Stimulated activated CD8-positive, alpha-beta memory T cell treated with anti-CD3 and anti-CD28 coated beads, Interleukin-15, amount 100 ng/mL, for 4 hours (primary cell): ENCODE measurements around the gene LBH.
"Not testable (repeated sequence)": the region's sequence is repeated elsewhere in the genome, so short reads cannot be mapped to it uniquely, and the experiment has no call there.

Experiments used
- DNase-seq, 2 donors: peaks; one replicate each; pipeline ENCODE4 v3.0.0-alpha.2; 2020; ENCODE audit warnings: low read depth in 2 of 2

LBH gene

DNA sequence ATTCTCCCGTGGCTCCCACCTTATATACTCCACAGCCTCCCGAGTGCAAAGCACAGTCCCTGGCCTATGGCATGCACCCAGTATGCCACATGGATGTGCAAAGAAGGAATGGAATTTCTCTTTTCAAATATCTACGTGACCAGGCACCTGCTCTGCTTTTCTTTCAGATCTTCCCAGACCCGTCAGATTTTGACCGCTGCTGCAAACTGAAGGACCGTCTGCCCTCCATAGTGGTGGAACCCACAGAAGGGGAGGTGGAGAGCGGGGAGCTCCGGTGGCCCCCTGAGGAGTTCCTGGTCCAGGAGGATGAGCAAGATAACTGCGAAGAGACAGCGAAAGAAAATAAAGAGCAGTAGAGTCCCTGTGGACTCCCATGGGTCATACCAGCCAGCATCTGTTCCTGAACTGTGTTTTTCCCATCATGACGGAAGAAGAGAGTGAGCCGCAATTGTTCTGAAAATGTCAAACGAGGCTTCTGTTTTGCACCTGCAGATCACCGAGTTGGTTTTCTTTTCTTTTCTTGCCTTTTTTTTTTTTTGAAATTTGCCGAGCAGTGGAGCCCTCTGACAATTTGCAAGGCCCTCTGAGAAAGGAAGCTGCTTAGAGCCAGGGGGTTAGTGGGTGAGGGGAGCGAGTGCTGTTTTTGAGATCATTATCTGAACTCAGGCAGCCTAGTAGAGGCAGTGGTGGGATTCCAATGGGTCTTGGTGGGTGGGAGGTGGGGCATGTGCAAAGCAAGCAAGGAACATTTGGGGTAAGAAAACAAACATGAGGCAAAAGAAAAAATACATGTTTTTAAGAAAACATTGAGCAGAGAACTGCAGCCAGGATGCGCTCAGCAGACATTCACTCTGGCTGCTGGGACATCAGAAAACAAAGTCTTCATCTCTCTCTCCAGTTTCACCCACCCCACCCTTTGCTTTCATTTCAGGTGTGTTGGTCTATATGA, 26.2 kb downstream of the LBH start:
- DNase-seq = no peak

DNA sequence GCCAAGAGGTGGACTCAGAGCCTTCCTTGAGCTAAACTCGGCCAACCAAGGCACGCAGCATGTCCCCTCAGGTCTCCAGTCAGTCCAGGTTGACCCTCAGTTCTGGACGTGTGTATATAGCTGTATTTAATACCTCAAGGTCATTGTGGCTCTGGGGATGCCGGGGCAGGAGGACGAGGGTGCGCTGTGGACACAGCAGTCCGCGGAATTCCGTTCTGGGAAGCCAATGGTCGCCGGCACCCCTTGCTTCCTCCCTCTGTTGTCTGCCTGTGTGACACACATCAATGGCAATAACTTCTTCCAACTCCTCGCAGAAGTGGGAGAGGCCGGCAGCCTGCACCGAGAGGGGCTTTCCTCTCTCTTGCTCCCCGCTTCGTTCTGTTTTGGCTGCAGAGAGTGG, 27.7 kb downstream of the LBH start:
- no peak for DNase-seq

DNA sequence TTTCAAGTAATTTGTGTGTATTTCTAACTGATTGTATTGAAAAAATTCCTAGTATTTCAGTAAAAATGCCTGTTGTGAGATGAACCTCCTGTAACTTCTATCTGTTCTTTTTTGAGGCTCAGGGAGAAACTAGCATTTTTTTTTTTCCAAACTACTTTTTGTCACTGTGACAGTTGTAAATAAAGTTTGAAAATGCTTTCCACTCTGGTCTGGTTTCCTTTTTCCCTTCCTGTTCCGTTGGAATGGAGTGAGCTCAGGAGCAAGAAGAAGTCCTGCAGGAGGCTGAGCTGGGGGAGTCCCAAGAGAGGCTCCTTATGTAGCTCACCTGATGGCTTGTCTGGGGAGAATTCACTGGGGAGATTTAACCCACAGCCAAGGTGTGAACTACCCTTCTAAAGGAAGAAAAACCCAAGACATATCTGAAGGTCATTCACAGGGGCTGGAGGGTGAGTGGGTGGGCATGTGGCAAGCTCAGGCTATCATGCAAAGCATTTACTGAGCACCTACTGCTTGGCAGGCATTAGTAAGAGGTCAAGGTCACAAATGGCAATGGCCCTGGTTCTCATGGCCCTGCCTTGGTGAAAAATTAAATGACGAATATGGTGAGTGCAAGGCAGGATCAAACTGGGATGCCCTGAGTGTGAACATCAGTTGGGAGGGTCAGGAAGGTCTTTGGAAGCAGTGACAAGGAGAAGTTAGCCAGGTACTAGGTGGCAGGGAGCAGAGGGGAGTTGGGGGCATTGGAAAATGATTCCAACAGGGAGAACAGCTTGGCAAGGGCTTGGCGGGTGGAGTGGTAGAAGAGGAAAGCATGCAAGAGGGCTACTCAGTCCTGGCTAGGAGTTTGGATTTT, 28.7 kb downstream of the LBH start:
- no peak for DNase-seq

DNA sequence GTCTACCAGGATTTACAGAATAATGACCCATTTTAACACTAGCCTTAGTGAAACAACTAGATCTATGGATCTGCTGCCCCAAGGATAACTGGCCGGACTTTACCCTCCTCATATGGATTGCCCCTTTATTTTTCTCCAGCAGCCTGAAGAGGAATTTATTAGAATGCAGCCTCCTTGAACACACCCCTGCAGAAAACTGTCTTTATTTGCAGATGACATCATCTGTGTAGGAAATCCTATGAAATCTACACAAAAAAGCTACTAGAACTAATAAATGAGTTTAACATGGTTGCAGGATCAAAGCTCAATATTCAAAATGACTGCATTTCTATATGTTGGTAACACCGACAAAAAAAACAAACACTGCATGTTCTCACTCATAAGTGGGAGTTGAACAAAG, 29.6 kb downstream of the LBH start:
- DNase-seq = no peak

DNA sequence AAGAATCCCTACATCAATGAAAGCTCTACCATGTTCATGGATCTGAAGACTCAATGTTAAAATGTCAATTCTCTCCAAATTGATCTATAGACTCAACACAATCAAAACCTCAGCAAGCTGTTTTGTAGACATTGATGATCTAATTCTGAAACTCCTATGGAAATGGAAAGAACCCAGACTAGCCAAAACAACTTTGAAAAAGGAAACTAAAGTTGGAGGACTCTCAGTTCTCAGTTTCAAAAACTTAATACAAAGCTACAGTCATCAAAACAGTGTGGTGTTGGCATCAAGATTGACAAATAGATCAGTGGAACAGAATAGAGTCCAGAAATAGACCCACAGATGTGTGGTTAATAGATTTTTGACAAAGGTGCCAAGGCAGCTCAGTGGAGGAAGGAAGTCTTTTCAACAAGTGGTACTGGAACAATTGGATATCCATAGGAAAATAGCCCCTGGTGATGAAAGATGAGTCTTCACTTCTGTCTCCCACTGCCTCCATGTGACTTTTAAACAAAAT, 30.4 kb downstream of the LBH start:
- DNase-seq = no peak

DNA sequence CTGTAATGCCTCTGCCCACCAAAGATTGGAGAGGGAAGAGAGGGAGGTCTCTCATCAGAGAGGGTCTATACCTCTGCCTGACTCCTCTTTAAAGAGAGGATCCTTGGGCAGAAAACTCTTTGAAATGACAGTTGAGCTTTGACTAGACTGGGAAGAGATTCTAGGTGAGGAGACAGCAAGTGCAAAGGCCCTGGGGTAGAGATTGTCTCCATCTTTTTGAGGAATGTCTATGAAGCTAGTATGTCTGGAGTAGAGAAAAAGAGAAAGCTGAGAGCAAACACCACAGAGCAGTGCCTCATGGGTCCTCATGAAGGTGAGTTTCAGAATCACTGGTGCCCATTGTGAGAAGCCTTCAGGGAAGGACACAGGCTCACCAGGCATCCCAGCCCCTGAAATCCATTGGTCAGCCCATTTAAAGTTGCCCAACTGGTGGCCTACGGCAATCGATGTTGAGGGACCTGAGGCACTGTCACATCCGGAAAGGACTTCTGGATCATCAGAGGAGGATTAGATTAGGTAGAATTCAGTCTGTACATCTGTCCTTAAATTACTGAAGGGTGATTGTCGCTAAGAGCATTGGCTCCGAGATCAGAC, 31.5 kb downstream of the LBH start:
- DNase-seq = no peak

DNA sequence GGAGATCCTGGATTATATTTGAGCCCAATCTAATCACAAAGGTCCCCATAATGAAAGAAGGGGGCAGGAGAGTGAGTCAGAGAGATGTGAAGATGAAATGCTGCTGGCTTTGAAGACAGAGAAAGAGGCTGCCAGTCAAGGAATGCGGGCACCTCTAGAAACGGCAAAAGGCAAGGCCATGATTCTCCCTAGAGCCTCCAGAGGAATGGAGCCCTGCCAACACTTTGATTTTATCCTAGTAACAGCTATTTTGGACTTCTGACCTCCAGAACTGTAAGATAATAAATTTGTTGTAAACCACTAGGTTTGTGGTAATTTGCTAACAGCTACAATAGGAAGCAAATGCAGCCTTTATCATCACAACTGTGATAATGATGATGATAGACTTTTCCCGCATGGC, 32.9 kb downstream of the LBH start:
- no peak for DNase-seq

DNA sequence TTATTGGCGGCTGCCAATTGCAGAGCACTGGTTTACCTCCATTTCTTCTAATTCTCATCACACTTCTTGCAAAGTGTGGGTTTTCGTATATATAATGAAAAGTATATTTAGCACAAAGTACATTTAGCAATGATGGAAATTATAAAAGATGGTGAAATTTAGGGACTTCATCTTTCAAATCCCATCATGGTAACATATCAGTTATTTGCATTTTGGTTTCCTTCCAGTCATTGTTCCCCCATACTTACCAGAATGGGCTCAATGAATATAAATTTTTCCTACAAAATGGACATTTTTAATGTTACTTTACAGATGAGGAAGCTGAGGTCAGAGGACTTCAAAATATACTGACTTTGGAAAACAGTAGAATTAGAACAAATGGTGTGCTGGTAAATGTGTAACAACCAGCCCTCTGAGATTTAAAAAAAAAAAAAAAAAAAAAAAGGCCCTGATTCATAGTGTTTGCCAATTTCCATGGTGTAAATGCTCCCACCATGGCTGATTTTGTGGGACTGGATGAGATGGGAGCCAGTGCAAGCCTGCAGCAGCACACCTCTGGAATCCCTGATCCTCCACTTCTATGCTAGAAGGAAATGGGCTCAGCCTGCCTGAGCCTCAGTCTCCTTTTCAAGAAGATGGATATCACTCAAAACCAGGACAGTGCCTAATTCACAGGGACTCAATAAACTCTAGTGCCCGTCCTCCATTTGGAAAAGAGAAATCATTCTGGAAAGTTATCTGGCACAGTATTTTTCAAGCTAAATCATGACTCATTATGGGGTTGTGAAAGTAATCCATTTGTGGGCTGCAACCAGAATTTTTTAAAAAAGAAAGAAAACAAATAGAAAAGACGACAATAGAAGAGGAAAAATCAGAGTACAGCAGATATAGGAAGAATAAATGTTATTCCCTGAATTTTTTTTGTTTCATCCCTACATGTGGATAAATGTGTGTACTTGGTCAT, 34.0 kb downstream of the LBH start:
- DNase-seq = no peak

DNA sequence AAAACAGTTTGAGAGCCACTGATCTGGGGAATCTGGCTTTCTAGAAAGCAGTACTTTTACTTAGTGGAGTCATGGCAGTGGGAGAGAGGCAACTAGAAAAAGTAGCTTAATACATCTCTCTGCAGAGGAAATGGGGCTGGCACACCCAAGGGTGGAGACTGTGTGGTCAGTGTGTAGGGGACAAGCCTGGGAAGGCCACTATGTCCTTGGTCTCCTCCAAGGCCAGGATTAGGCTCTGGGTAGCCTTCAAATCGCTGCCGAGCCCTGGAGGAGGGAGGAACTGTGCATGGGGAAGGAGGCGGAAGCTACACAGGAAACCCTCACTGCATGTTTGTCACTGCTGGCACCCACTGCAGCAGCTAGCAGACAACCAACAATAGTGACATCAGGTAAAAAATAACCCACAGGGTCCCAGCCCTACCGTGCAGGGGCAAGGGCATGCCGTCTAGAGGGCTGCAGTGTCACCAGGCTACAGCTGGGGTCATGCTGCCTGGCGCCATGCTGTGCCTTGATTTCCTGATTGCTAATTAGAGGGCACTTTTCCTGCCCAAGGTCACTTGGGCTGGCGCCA, 34.8 kb downstream of the LBH start:
- DNase-seq = no peak

DNA sequence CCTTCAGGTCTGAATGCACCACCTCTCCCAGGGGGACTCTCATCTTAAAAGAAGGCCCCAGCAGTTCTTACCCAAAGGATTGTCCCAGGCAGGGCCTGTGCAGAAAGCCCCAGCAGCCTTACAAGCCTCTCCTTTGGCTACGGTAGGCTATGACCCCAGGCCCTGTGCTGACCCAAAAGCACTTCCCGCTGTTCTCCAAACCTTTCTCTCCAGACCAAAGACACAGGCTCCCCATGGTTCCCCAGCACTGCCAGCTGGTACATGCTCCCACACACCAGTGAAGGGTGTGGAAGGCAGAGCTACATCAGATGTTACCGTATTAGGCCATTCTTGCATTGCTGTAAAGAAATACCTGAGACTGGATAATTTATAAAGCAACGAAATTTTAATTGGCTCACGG, 35.4 kb downstream of the LBH start:
- DNase-seq = no peak

DNA sequence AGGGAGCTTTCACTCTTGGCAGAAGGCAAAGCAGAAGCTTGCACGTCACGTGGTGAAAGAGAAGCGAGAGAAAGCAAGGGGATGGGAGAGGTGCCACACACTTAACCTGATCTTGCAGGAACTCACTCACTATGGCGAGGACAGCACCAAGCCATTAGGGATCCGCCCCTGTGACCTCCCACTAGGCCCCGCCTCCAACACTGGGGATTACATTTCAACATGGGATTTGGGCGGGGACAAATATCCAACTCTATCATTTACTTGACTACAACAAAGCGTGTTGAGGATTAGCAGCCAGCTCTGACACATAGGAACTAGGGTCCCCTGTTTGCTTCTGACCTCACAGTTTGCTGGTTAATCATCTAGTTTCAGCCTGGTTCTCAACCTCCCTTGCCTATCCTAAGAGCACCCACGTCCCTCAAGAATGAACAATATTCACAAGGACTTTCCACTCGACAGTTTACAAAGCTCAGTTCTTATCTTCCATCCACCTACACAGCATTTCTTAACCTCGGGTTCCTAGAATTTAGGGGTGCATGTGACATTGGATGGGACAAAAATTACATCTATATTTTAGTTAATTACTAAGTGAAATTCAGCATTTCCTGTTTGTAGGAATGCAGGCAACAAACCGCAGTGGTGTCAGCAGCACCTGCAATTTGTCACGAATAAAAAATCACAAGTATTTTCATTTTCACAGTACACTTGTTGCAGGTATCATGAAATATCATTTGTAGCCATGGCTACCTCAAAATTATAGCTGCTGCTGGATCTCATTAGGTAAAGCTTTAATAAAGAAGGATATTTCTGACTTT, 36.0 kb downstream of the LBH start:
- DNase-seq = no peak

DNA sequence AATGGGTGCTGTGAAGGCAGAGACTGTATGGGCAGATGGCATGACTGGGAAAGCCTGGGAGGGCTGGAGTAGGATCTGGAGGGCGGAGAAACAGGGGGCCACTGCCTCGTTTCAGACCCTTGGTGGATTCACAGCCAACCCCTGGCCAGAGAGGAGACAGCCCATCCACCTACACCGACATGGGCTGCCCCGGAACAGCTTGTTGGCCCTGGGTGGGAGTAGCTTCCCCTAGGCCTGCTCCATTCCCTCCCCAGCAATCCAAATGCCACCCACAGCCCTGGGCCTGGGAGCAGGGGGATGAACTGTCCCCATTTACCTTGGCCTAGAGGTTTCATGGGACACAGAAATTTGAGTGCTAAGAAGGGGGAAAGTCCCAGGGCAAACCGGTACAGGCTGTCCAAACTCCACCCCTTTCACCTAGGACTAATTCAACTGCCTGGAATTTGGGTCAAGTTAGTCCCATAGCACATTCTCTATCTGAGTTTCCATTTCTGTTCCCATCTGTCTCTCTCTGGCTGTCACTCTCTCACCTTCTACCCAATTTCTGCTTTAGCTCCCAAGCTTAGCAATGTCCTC, 37.0 kb downstream of the LBH start:
- no peak for DNase-seq

DNA sequence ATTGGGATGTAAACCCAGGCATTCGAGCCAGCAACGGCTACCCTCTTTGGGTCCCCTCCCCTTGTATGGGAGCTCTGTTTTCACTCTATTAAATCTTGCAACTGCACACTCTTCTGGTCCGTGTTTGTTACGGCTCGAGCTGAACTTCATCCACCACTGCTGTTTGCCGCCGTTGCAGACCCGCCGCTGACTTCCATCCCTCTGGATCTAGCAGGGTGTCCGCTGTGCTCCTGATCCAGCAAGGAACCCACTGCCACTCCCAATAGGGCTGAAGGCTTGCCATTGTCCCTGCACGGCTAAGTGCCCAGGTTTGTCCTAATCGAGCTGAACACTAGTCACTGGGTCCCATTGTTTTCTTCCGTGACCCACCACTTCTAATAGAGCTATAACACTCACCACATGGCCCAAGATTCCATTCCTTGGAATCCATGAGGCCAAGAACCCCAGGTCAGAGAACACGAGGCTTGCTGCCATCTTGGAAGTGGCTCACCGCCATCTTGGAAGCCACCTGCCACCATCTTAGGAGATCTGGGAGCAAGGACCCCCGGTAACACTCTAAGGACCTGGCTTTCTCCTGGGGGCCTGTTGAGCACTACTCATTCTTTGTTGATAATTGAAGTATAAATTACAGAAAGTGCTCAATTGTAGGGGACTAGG, 37.9 kb downstream of the LBH start:
- not testable (repeated sequence) for DNase-seq

DNA sequence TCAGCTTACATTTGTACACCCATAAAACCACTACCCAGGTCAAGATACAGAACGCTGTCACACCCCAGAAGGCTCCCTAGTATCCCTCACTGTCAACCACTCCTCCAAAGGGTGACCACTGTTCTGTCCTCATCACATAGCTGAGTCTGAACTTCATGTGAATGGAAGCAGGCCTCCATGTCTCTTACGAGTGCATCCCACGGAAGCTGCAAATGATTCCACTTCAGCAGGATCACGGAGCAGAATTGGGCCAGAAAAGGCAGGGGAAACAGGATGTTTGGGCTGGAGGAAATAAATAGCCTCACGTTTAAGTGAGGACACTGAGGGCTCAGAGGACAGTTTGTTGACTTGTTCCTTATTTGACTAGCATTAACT, 38.4 kb downstream of the LBH start:
- no peak for DNase-seq

DNA sequence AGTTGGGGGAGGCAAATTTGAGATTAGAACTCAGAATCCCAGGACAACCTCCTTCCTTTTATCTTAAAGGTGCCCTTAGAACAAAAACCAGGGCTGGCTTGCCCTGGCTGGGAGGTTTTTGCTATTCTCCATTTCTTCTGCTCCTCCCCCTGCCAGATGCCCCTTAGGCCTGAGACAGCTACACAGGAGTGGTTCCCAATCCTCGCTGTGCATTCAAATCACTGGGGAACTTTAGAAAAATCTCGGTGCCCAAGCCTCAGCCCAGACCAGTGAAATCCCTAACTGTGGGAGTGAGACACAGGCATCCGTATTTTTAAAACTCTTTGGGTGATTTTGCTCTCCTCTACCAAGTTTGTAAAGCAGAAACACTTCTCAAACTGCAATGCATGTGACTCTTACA, 38.8 kb downstream of the LBH start:
- DNase-seq = no peak

DNA sequence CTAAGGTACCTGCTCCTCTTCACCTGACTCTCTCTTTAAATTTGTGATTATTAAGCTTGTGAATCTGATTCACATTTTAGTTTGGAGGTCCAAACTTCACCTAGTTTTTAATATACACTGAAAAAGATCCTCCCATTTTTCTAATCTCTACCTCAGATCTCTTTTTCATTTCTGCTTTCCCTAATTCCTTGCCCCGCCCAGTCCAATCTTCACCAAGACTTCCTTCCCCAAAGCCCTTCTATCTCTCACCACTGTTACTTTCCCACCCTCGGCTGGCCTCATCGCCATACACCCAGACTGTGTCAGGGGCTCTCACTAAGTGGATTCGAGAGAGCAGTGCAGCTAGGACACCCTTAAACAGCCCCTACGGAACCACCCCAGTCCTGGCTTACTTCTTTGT, 40.0 kb downstream of the LBH start:
- DNase-seq = no peak

DNA sequence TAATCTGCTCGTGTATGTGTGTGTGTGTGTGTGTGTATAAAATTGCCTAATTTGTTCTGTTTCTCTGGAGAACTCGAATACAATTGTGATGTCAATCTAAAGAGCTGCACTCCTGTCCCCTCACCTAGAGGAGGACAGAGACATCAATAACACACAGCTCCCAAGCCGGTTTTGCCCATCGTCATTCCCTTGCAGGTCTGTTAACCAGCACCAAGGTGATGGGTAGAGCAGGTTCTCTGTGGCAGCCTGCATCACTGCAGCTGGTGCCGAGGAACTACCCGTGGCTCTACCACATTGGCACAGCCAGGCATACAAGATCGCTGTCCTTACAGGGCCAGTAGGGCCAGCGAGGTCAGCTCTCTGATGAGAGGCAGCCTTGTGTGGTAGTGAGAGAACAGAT, 41.0 kb downstream of the LBH start:
- DNase-seq = no peak

DNA sequence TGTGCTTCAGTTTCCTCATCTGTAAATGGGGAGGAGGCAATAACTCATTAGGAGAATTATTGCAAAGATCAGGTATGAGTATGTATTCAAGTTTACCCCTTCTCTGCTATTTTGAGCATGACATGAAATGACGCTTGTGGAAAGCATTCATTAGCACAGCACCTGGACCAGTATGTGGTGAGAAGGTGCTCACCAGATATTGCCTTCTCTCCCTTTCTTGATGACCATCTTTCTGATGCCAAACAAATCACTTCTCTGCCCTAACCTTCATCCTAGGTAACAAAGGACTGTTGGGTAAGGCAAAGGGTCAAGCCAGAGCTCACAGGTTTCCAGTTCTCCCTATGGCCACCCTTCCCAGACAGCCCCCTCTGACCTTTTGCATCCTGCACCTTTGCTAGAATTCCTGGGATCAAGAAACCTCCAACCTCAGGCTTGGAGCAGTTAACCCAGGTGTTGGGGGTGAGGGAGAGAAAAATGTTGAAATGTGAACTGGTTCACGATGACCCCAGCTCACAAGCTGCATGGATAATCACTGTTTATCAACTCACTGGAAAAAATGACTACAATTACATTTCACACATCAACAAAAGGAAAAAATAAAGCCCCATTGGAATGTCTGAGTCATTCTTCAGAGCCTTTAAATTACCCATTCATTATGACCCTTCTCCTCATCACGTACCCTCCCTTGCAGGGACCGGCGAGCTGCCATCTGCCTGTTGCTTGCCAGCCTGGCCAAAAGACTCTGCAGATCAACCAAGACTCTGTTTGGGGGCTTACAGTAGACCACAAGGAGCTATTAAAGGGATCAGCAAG, 41.6 kb downstream of the LBH start:
- DNase-seq = no peak
